Left lobe of liver (tissue), 2 donors: Measurements from ENCODE around the gene COL23A1. TPM values are rescaled to one million over a fixed set of nuclear protein-coding genes. Genes with fewer than 3 reads are reported as not detected.
A peak's percentile ranks its signal among the peaks of the same experiment; 100 is the strongest.

Experiments
- ATAC-seq: fragments of 200-7000 bp; cut with Tn5 transposase; one replicate; pipeline ENCODE4 v1.9.1; 2020; ENCODE audit warnings: mild to moderate bottlenecking, moderate library complexity
- DNase-seq: peaks from one replicate; pipeline ENCODE4 v3.0.0-alpha.2; 2020; ENCODE audit warnings: low spot score
- total RNA-seq: library from RNA; stranded (reverse); gene quantifications from one replicate; pipeline ENCODE4 v1.2.1, GENCODE V29; 2021
- donor health status: DM: no; HTN: no; CAD: no; lungs with moderate emphysema.
- donor health status: DM: no; HTN: yes; CAD: no.

The COL23A1 gene
- total RNA-seq, 1 donor from 2014 or later, result 1.2 TPM

GRCh38 chr5:178416206-178416882 is 173.8 kb downstream of the COL23A1 start:
- ATAC-seq (no peak), DNase-seq (no peak)

- ATAC-seq (no peak), DNase-seq (no peak)
Observed at GRCh38 chr5:178415353-178415752, 174.8 kb downstream of the COL23A1 start.

- ATAC-seq, result no peak
- no peak for DNase-seq
Observed at GRCh38 chr5:178413988-178414387, 176.2 kb downstream of the COL23A1 start.

GRCh38 chr5:178411083-178411482 is 179.1 kb downstream of the COL23A1 start:
- ATAC-seq, result no peak
- no peak for DNase-seq

- no peak for ATAC-seq
- DNase-seq, result no peak
Observed at GRCh38 chr5:178407646-178408045, 182.5 kb downstream of the COL23A1 start.

GRCh38 chr5:178404987-178405386 is 185.2 kb downstream of the COL23A1 start:
- ATAC-seq (no peak), DNase-seq (peak; percentile 29)

GRCh38 chr5:178403956-178404600 is 186.1 kb downstream of the COL23A1 start:
- DNase-seq (peak; percentile 12), ATAC-seq (no peak)

GRCh38 chr5:178403351-178403750 is 186.8 kb downstream of the COL23A1 start:
- ATAC-seq (no peak), DNase-seq (peak; percentile 14)

GRCh38 chr5:178399701-178400095 is 190.5 kb downstream of the COL23A1 start:
- ATAC-seq (no peak), DNase-seq (peak; percentile 18)

- ATAC-seq, result no peak
- peak; percentile 22 for DNase-seq
Observed at GRCh38 chr5:178398901-178399700, 191.1 kb downstream of the COL23A1 start.

GRCh38 chr5:178396796-178397720 is 193.1 kb downstream of the COL23A1 start:
- DNase-seq (no peak), ATAC-seq (no peak)

- ATAC-seq, result no peak
Observed at GRCh38 chr5:178394074-178394473, 196.1 kb downstream of the COL23A1 start.

GRCh38 chr5:178392931-178393394 is 197.2 kb downstream of the COL23A1 start:
- ATAC-seq (peak; percentile 42), DNase-seq (peak; percentile 34)

More at GRCh38 chr5:178394074-178394473, 196.1 kb downstream of the COL23A1 start:
- DNase-seq, result peak; percentile 35

GRCh38 chr5:178392386-178392785 is 197.8 kb downstream of the COL23A1 start:
- ATAC-seq (no peak), DNase-seq (peak; percentile 14)

GRCh38 chr5:178391480-178391879 is 198.7 kb downstream of the COL23A1 start:
- DNase-seq (no peak), ATAC-seq (no peak)

GRCh38 chr5:178389796-178390195 is 200.4 kb downstream of the COL23A1 start:
- ATAC-seq (no peak), DNase-seq (peak; percentile 28)

- DNase-seq (peak; percentile 23), ATAC-seq (no peak)
Observed at GRCh38 chr5:178389026-178389729, 201.0 kb downstream of the COL23A1 start.

- ATAC-seq (peak; percentile 29), DNase-seq (peak; percentile 44)
Observed at GRCh38 chr5:178388386-178389025, 201.7 kb downstream of the COL23A1 start.

GRCh38 chr5:178387856-178388190 is 202.4 kb downstream of the COL23A1 start:
- DNase-seq (peak; percentile 33), ATAC-seq (no peak)
